ES-I3 (cell line): ENCODE data around the gene EPHB3.

Experiments used
- H3K36me3 ChIP-seq: 2 replicates; pipeline ENCODE4 v1.6.1; 2013; ENCODE audit warnings: mild to moderate bottlenecking, low read length, control low read depth, moderate library complexity; ENCODE audit not compliant: insufficient read depth
- H3K4me1 ChIP-seq: 2 replicates; pipeline ENCODE4 v1.6.1; 2013; ENCODE audit warnings: mild to moderate bottlenecking, control low read depth, low read length; ENCODE audit not compliant: insufficient read depth
- H3K9ac ChIP-seq: 2 replicates; pipeline ENCODE4 v1.6.1; 2013; ENCODE audit warnings: low read depth, mild to moderate bottlenecking, low read length, moderate library complexity
- H3K9me3 ChIP-seq: 2 replicates; pipeline ENCODE4 v1.6.1; 2013; ENCODE audit warnings: mild to moderate bottlenecking, low read length, moderate library complexity; ENCODE audit not compliant: control insufficient read depth, insufficient read depth

EPHB3 gene

GRCh38 chr3:184538666-184539431 is 22.7 kb upstream of the EPHB3 start:
- Histone ChIP-seq H3K9ac (no peak overlapping the region), H3K36me3 (no peaks in the 10 kb centered on the region), H3K4me1 (peaks cover 5% of the 10 kb centered on the region; the same call in 1 of the 2 replicates), H3K9me3 (no peaks in the 10 kb centered on the region)

- Histone ChIP-seq H3K36me3 (no peaks in the 10 kb centered on the region), H3K9me3 (no peaks in the 10 kb centered on the region), H3K9ac (no peak overlapping the region), H3K4me1 (peaks cover 5% of the 10 kb centered on the region; the same call in 1 of the 2 replicates)
Measured at GRCh38 chr3:184539801-184540435, 21.7 kb upstream of the EPHB3 start.

- H3K9me3 ChIP-seq: no peaks in the 10 kb centered on the region
- no peaks in the 10 kb centered on the region for H3K36me3 ChIP-seq
- no peak overlapping the region for H3K9ac ChIP-seq
- H3K4me1 ChIP-seq: peaks cover 5% of the 10 kb centered on the region; the same call in 1 of the 2 replicates
Measured at GRCh38 chr3:184540777-184541681, 20.6 kb upstream of the EPHB3 start.

- no peak overlapping the region for H3K9ac ChIP-seq
Measured at GRCh38 chr3:184541886-184542562, 19.6 kb upstream of the EPHB3 start.

GRCh38 chr3:184542577-184542976 is 19.0 kb upstream of the EPHB3 start:
- Histone ChIP-seq H3K9me3 (no peaks in the 10 kb centered on the region), H3K36me3 (no peaks in the 10 kb centered on the region), H3K4me1 (peaks cover 5% of the 10 kb centered on the region; the same call in 1 of the 2 replicates), H3K9ac (no peak overlapping the region)

More at GRCh38 chr3:184541886-184542562, 19.6 kb upstream of the EPHB3 start:
- H3K9me3 ChIP-seq: no peaks in the 10 kb centered on the region
- H3K4me1 ChIP-seq: peaks cover 5% of the 10 kb centered on the region; the same call in 1 of the 2 replicates
- no peaks in the 10 kb centered on the region for H3K36me3 ChIP-seq

GRCh38 chr3:184543256-184543655 is 18.3 kb upstream of the EPHB3 start:
- H3K9me3 ChIP-seq: no peaks in the 10 kb centered on the region
- no peak overlapping the region for H3K9ac ChIP-seq
- peaks cover 5% of the 10 kb centered on the region; the same call in 1 of the 2 replicates for H3K4me1 ChIP-seq
- H3K36me3 ChIP-seq: no peaks in the 10 kb centered on the region

GRCh38 chr3:184543843-184544512 is 17.6 kb upstream of the EPHB3 start:
- no peak overlapping the region for H3K9ac ChIP-seq
- peaks cover 5% of the 10 kb centered on the region; the same call in 1 of the 2 replicates for H3K4me1 ChIP-seq
- H3K36me3 ChIP-seq: no peaks in the 10 kb centered on the region
- no peaks in the 10 kb centered on the region for H3K9me3 ChIP-seq

- no peak overlapping the region for H3K9ac ChIP-seq
Measured at GRCh38 chr3:184544513-184544861, 17.1 kb upstream of the EPHB3 start.

GRCh38 chr3:184545769-184546168 is 15.8 kb upstream of the EPHB3 start:
- Histone ChIP-seq H3K9me3 (no peaks in the 10 kb centered on the region), H3K9ac (no peak overlapping the region), H3K36me3 (no peaks in the 10 kb centered on the region), H3K4me1 (peaks cover 5% of the 10 kb centered on the region; the same call in 1 of the 2 replicates)

More at GRCh38 chr3:184544513-184544861, 17.1 kb upstream of the EPHB3 start:
- no peaks in the 10 kb centered on the region for H3K36me3 ChIP-seq
- no peaks in the 10 kb centered on the region for H3K9me3 ChIP-seq
- peaks cover 5% of the 10 kb centered on the region; the same call in 1 of the 2 replicates for H3K4me1 ChIP-seq

- Histone ChIP-seq H3K4me1 (peaks cover 5% of the 10 kb centered on the region; the same call in 1 of the 2 replicates), H3K9me3 (no peaks in the 10 kb centered on the region), H3K36me3 (no peaks in the 10 kb centered on the region), H3K9ac (no peak overlapping the region)
Measured at GRCh38 chr3:184546252-184546651, 15.3 kb upstream of the EPHB3 start.

GRCh38 chr3:184549796-184550577 is 11.6 kb upstream of the EPHB3 start:
- Histone ChIP-seq H3K36me3 (no peaks in the 10 kb centered on the region), H3K9me3 (no peaks in the 10 kb centered on the region), H3K4me1 (no peaks in the 10 kb centered on the region), H3K9ac (no peak overlapping the region)

GRCh38 chr3:184551103-184551502 is 10.5 kb upstream of the EPHB3 start:
- no peaks in the 10 kb centered on the region for H3K4me1 ChIP-seq

More at GRCh38 chr3:184551103-184551502, 10.5 kb upstream of the EPHB3 start:
- no peaks in the 10 kb centered on the region for H3K36me3 ChIP-seq
- H3K9me3 ChIP-seq: no peaks in the 10 kb centered on the region
- no peak overlapping the region for H3K9ac ChIP-seq
